Uterus (tissue), 4 donors: ENCODE data around the gene MOB3B. TPM values are rescaled to one million over a fixed set of nuclear protein-coding genes. Genes with fewer than 3 reads are reported as not detected.
"Not testable (repeated sequence)": the region's sequence is repeated elsewhere in the genome, so short reads cannot be mapped to it uniquely, and the experiment has no call there.

Experiments
- DNase-seq, 2 donors: peaks; one replicate each; pipeline ENCODE4 v3.0.0-alpha.2; 2019 to 2020
- H3K27ac ChIP-seq, 2 donors: fragments of 200-600 bp; sonication (generic); 1 replicate in 1 of 2; 2 replicates in 1 of 2; pipeline ENCODE4 v1.5.1; 2016 to 2018
- H3K27me3 ChIP-seq, 2 donors: fragments of 200-600 bp; sonication (generic); one replicate each; pipeline ENCODE4 v1.5.1; 2018 to 2019; ENCODE audit warnings: control low read depth in 1 of 2
- H3K36me3 ChIP-seq, 2 donors: fragments of 200-600 bp; sonication (generic); one replicate each; pipeline ENCODE4 v1.5.1; 2019; ENCODE audit warnings: control low read depth in 1 of 2
- H3K4me1 ChIP-seq, 2 donors: fragments of 200-600 bp; sonication (generic); one replicate each; pipeline ENCODE4 v1.5.1; 2018 to 2019; ENCODE audit warnings: control low read depth in 1 of 2
- H3K4me3 ChIP-seq, 2 donors: fragments of 200-600 bp; sonication (generic); 1 replicate in 1 of 2; 2 replicates in 1 of 2; pipeline ENCODE4 v1.5.1; 2018 to 2019; ENCODE audit warnings: mild to moderate bottlenecking in 1 of 2
- H3K9me3 ChIP-seq, 2 donors: fragments of 200-600 bp; sonication (generic); one replicate each; pipeline ENCODE4 v1.5.1; 2019; ENCODE audit warnings: control low read depth in 1 of 2
- CTCF ChIP-seq, 4 experiments: fragments of 200-600 bp in 2 of 4; fragments of 450-650 bp in 2 of 4; sonication (generic) in 2 of 4; IDR thresholded peaks; one replicate each; pipeline ENCODE4 v1.5.1; 2016 to 2019; ENCODE audit warnings: antibody characterized with exemption in 4 of 4, mild to moderate bottlenecking in 2 of 4, moderate library complexity in 1 of 4
- POLR2A ChIP-seq, 2 donors: fragments of 450-650 bp; IDR thresholded peaks; one replicate each; pipeline ENCODE4 v1.6.1; 2016; ENCODE audit warnings: antibody characterized with exemption in 2 of 2, mild to moderate bottlenecking in 1 of 2, moderate library complexity in 1 of 2
- intact Hi-C: fragments of 100-400 bp; cut with DNase I; formaldehyde crosslinking; loops from one replicate; pipeline ENCODE4 v1.15.1; 2023; ENCODE audit warnings: low total_unique reads
- total RNA-seq, 4 donors: library from RNA; depleted of rRNA in 3 of 4; stranded (reverse); fragments of >200 nt in 3 of 4; gene quantifications; one replicate each; pipeline versions ENCODE4 v1.1.0 to v1.2.4, GENCODE V29; 2014 to 2023
- donor health status: DM: yes; HTN: yes; CAD: no.

Gene MOB3B
- total RNA-seq, 4 donors from 2014 or later: 2.0 to 34.4 (median 12.6) TPM

GRCh38 chr9:27503623-27504022, 26.0 kb downstream of the MOB3B start:
- no peaks in the 10 kb centered on the region for H3K36me3 ChIP-seq
- no peak overlapping the region for H3K27ac ChIP-seq
- no peak overlapping the region for H3K4me3 ChIP-seq
- H3K4me1 ChIP-seq: peaks cover 0 to 5% of the 10 kb centered on the region in 2 donors
- intact Hi-C loops: no loop called here
- TF ChIP-seq POLR2A (IDR thresholded peaks at IDR 0.05): no peak
- TF ChIP-seq CTCF (IDR thresholded peaks at IDR 0.05): no peak
- H3K9me3 ChIP-seq: no peaks in the 10 kb centered on the region
- H3K27me3 ChIP-seq: no peaks in the 10 kb centered on the region
- DNase-seq: no peak

GRCh38 chr9:27500902-27501301, 28.7 kb downstream of the MOB3B start:
- H3K4me3 ChIP-seq, H3K4me1 ChIP-seq, H3K9me3 ChIP-seq, H3K36me3 ChIP-seq, intact Hi-C loops, H3K27me3 ChIP-seq, DNase-seq, H3K27ac ChIP-seq: not testable (repeated sequence)

GRCh38 chr9:27499451-27499850, 30.2 kb downstream of the MOB3B start:
- no peak for DNase-seq
- H3K4me3 ChIP-seq: no peak overlapping the region
- H3K36me3 ChIP-seq: no peaks in the 10 kb centered on the region
- TF ChIP-seq CTCF (IDR thresholded peaks at IDR 0.05): no peak
- TF ChIP-seq POLR2A (IDR thresholded peaks at IDR 0.05): no peak
- no peaks in the 10 kb centered on the region for H3K9me3 ChIP-seq
- H3K4me1 ChIP-seq: peaks cover 0 to 6% of the 10 kb centered on the region in 2 donors
- H3K27ac ChIP-seq: no peak overlapping the region
- intact Hi-C loops: no loop called here
- H3K27me3 ChIP-seq: no peaks in the 10 kb centered on the region

DNA sequence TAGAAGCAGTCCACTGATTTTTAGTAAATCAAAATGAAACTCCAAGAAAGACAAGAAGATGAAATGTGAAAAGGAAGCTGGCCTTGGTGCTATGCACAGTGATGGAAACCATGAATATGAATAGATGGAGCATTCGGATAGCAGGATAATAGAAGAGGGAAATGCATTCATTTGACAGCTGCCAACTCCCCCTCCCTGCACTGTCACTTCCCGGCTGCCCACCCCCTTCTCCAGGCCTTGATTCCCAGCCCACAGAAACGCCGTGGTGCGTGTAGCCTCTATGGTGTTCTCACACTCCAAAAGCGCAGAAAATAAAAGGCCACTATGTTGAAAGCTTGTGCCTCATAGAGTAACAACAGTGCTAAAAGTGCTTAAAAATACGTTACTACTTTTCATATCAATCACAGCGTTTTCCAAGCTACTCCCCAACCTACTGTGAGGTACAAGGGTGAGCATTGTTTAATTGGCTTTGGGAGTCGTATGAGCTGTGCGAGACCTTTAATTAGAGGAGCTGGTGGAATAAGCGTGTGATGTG, 31.7 kb downstream of the MOB3B start:
- intact Hi-C loops: no loop called here
- Histone ChIP-seq H3K27ac (no peak overlapping the region), H3K9me3 (no peaks in the 10 kb centered on the region), H3K4me1 (peaks cover 0 to 6% of the 10 kb centered on the region in 2 donors), H3K27me3 (no peaks in the 10 kb centered on the region), H3K4me3 (no peak overlapping the region), H3K36me3 (no peaks in the 10 kb centered on the region)
- TF ChIP-seq POLR2A (IDR thresholded peaks at IDR 0.05): no peak
- no peak for TF ChIP-seq CTCF (IDR thresholded peaks at IDR 0.05)
- no peak for DNase-seq

- no peak for TF ChIP-seq CTCF (IDR thresholded peaks at IDR 0.05)
- TF ChIP-seq POLR2A (IDR thresholded peaks at IDR 0.05): no peak
- intact Hi-C loops: no loop called here
- no peak overlapping the region for H3K4me3 ChIP-seq
Observed at GRCh38 chr9:27496135-27496504, 33.5 kb downstream of the MOB3B start.

More at GRCh38 chr9:27496135-27496504, 33.5 kb downstream of the MOB3B start:
- no peak for DNase-seq
- no peaks in the 10 kb centered on the region for H3K27me3 ChIP-seq
- no peaks in the 10 kb centered on the region for H3K36me3 ChIP-seq
- H3K4me1 ChIP-seq: peaks cover 0 to 6% of the 10 kb centered on the region in 2 donors
- no peak overlapping the region for H3K27ac ChIP-seq
- no peaks in the 10 kb centered on the region for H3K9me3 ChIP-seq
